GM12892 (cell line): ENCODE data around the gene HIF3A.

ENCODE experiments used
- POLR2AphosphoS5 ChIP-seq: IDR thresholded peaks from 2 replicates; pipeline ENCODE4 v1.6.1; 2011; ENCODE audit warnings: low read depth, low read length, control low read depth
- TAF1 ChIP-seq: IDR thresholded peaks from 2 replicates; pipeline ENCODE4 v1.6.1; 2011; ENCODE audit warnings: low read depth, mild to moderate bottlenecking, control low read depth, low read length, borderline replicate concordance

- TF ChIP-seq POLR2AphosphoS5 (no peak), TAF1 (no peak)
These were observed 78.0 kb downstream of the HIF3A start for GRCh38 chr19:46374536-46375475.
